H1 (cell line): ENCODE results near the gene GTF2F2. TPM values are rescaled to one million over a fixed set of nuclear protein-coding genes. Genes with fewer than 3 reads are reported as not detected.

Source experiments
- BRCA1 ChIP-seq: IDR thresholded peaks from 2 replicates; pipeline ENCODE4 v1.6.1; 2012; ENCODE audit warnings: low read depth, low read length, improper control_type of control experiment
- CBX5 ChIP-seq: fragments of 300-800, 300-1000 bp; sonication (generic); IDR thresholded peaks from 2 replicates; pipeline ENCODE4 v1.7.1; 2016; ENCODE audit warnings: antibody characterized with exemption, low read length, low read depth
- CHD7 ChIP-seq: fragments of 300-600 bp; sonication (generic); IDR thresholded peaks from 2 replicates; pipeline ENCODE4 v1.7.1; 2012; ENCODE audit warnings: low read length, moderate library complexity, mild to moderate bottlenecking, inconsistent platforms; ENCODE audit not compliant: insufficient replicate concordance
- E2F6 ChIP-seq: IDR thresholded peaks from 2 replicates; pipeline ENCODE4 v1.6.1; 2012; ENCODE audit warnings: inconsistent platforms
- MAX ChIP-seq: IDR thresholded peaks from 2 replicates; pipeline ENCODE4 v1.6.1; 2012; ENCODE audit warnings: inconsistent platforms
- NRF1 ChIP-seq: IDR thresholded peaks from 2 replicates; pipeline ENCODE4 v1.6.1; 2011; ENCODE audit warnings: mild to moderate bottlenecking, low read depth, low read length, improper control_type of control experiment
- RFX5 ChIP-seq: IDR thresholded peaks from 2 replicates; pipeline ENCODE4 v1.6.1; 2011; ENCODE audit warnings: low read depth, low read length, improper control_type of control experiment, borderline replicate concordance
- RNF2 ChIP-seq: fragments of 200-900, 300-1000 bp; sonication (generic); IDR thresholded peaks from 2 replicates; pipeline ENCODE4 v1.7.1; 2016; ENCODE audit warnings: borderline replicate concordance, low read depth, mild to moderate bottlenecking, antibody characterized with exemption, low read length; ENCODE audit not compliant: poor library complexity, severe bottlenecking; ENCODE audit errors: missing control alignments
- RXRA ChIP-seq: IDR thresholded peaks from 2 replicates; pipeline ENCODE4 v1.6.1; 2011; ENCODE audit warnings: low read depth, mild to moderate bottlenecking, low read length, moderate library complexity; ENCODE audit not compliant: insufficient read depth
- polyA plus RNA-seq, 7 experiments: library from polyadenylated mRNA; depleted of rRNA in 3 of 7; stranded (reverse) in 5 of 7; unstranded in 2 of 7; fragments of >200 nt in 5 of 7; fragments of 200-250 nt in 2 of 7; gene quantifications; 1 replicate in 5 of 7; 2 replicates in 1 of 7; 4 replicates in 1 of 7; pipeline versions ENCODE4 v1.2.1 to v1.2.3, GENCODE V29; 2011 to 2013; ENCODE audit warnings: missing spikeins in 2 of 7, mixed read lengths in 2 of 7
- total RNA-seq: library from RNA; stranded (reverse); fragmentation: NEBNext Ultra II Directional; extraction: Animal tissue kit (Norgen Biotek cat#: 25700); gene quantifications from 2 replicates; pipeline ENCODE4 v1.2.1, GENCODE V29; 2021

The GTF2F2 gene
- total and polyA plus RNA-seq, 2 of the 8 experiments (the other 6 are each of a cell fraction or from before 2014, with no cell fraction given), result 10.8 to 31.1 TPM

- TF ChIP-seq CHD7, result no peak
- TF ChIP-seq RFX5, result no peak
- no peak for TF ChIP-seq E2F6
- TF ChIP-seq MAX, result no peak
- no peak for TF ChIP-seq BRCA1
- TF ChIP-seq CBX5, result no peak
- no peak for TF ChIP-seq NRF1
- no peak for TF ChIP-seq RXRA
- TF ChIP-seq RNF2, result no peak
Measured at GRCh38 chr13:45267215-45267614, 146.9 kb downstream of the GTF2F2 start (continued).
